ENCODE results near the gene C14orf119. TPM values are rescaled to one million over a fixed set of nuclear protein-coding genes. Genes with fewer than 3 reads are reported as not detected.

Gene C14orf119
- total RNA-seq, 1 experiment from 2014 or later = 65.1 TPM

GRCh38 chr14:23125933-23126524 lies 30.7 kb downstream of the C14orf119 start:
- Histone ChIP-seq H3K27ac (ENCODE audit: insufficient read length, low read depth, low read length) (no peak overlapping the region), H2BK20ac (ENCODE audit: low read depth, low read length, poor library complexity, severe bottlenecking) (no peak overlapping the region), H3K9ac (ENCODE audit: extremely low read depth, insufficient read length, low read length) (no peak overlapping the region), H2AFZ (ENCODE audit: low read length) (no peak overlapping the region), H3K4me1 (ENCODE audit: insufficient read depth, low read length) (peaks cover 8% of the 10 kb centered on the region), H3K4me2 (ENCODE audit: insufficient read depth, insufficient read length, low read length) (no peak overlapping the region), H2BK120ac (ENCODE audit: low read depth, low read length, poor library complexity, severe bottlenecking) (no peak overlapping the region), H3K27me3 (ENCODE audit: insufficient read depth, low read length) (peaks cover 1% of the 10 kb centered on the region; the same call in 1 of the 2 replicates), H2BK5ac (ENCODE audit: insufficient read length, low read length) (no peak overlapping the region), H4K8ac (replicated peaks; ENCODE audit: insufficient read length, low read depth, low read length) (no peak overlapping the region), H3K9me3 (ENCODE audit: control insufficient read depth, low read depth, low read length) (no peaks in the 10 kb centered on the region), H3T11ph (ENCODE audit: low read length) (no peak overlapping the region), H4K20me1 (ENCODE audit: control insufficient read depth, insufficient read depth, insufficient read length) (no peaks in the 10 kb centered on the region), H3K23ac (ENCODE audit: insufficient read length, low read depth, low read length) (no peak overlapping the region), H2BK12ac (ENCODE audit: insufficient read length, low read depth, low read length) (no peak overlapping the region), H3K79me2 (ENCODE audit: insufficient read depth, low read length) (no peaks in the 10 kb centered on the region), H2AK5ac (ENCODE audit: insufficient read length, low read length) (no peak overlapping the region), H3K56ac (ENCODE audit: insufficient read length, low read depth, low read length) (no peak overlapping the region), H4K91ac (ENCODE audit: insufficient read length, low read depth, low read length) (no peak overlapping the region), H3K4ac (ENCODE audit: low read depth, low read length) (no peak overlapping the region), H3K14ac (ENCODE audit: insufficient read depth, low read length) (no peak overlapping the region; the same call in 1 of the 2 replicates), H4K5ac (ENCODE audit: insufficient read length, low read depth, low read length) (no peak overlapping the region), H3K79me1 (ENCODE audit: insufficient read depth, low read depth, low read length, poor library complexity, severe bottlenecking) (no peaks in the 10 kb centered on the region), H3K23me2 (ENCODE audit: insufficient read length, low read depth, low read length, poor library complexity, severe bottlenecking) (no peaks in the 10 kb centered on the region), H2BK15ac (ENCODE audit: low read depth, low read length) (no peak overlapping the region), H3K18ac (ENCODE audit: insufficient read length, low read depth, low read length) (no peak overlapping the region)
- Mint-ChIP-seq H3K9me3 (no peaks in the 10 kb centered on the region), H3K4me1 (peaks cover 36 to 37% of the 10 kb centered on the region in 2 experiments), H3K4me3 (no peak overlapping the region; a peak in 1 of 5 replicates), H3K27me3 (ENCODE audit: low read depth) (peaks cover 2% of the 10 kb centered on the region; the same call in 1 of the 2 replicates), H3K27ac (peak overlapping the region; percentile 7 to 69 (median 40); a peak in 3 of 7 replicates), H3K36me3 (ENCODE audit: insufficient read depth in 1 of 3, low read depth in 3 of 3) (peaks cover 29 to 42% (median 41%) of the 10 kb centered on the region in 3 experiments; a peak in 6 of 7 replicates)
- no peak for TF ChIP-seq CTCF (conservative IDR thresholded peaks at IDR 0.05)
- WGBS (ENCODE audit: extremely low coverage, insufficient read length, low lambda C conversion rate) = no CpG with 5 or more reads among the region's 9 CpGs
- no peak for DNase-seq

Data from H9 (cell line).